ENCODE results near the gene ATAD3A. TPM values are rescaled to one million over a fixed set of nuclear protein-coding genes. Genes with fewer than 3 reads are reported as not detected.

Gene ATAD3A
- total RNA-seq, 1 donor from 2014 or later: 31.7 TPM

- H3K36me3 Mint-ChIP-seq (ENCODE audit: unreplicated experiment): peaks cover 31% of the 10 kb centered on the region
- H3K27ac Mint-ChIP-seq (ENCODE audit: unreplicated experiment): no peak overlapping the region
- no peaks in the 10 kb centered on the region for H3K9me3 Mint-ChIP-seq (ENCODE audit: unreplicated experiment)
- H3K4me1 Mint-ChIP-seq (ENCODE audit: unreplicated experiment): peaks cover 12% of the 10 kb centered on the region
- H3K27me3 Mint-ChIP-seq (ENCODE audit: unreplicated experiment): no peaks in the 10 kb centered on the region
- DNase-seq (ENCODE audit: extremely low spot score, unreplicated experiment): no peak
- no peak for TF ChIP-seq CTCF (IDR thresholded peaks at IDR 0.05)
- H3K4me3 Mint-ChIP-seq (ENCODE audit: unreplicated experiment): no peak overlapping the region
These were observed 51.7 kb downstream of the ATAD3A start for GRCh38 chr1:1563688-1564087.

- H3K4me1 Mint-ChIP-seq (ENCODE audit: unreplicated experiment): peaks cover 12% of the 10 kb centered on the region
- H3K9me3 Mint-ChIP-seq (ENCODE audit: unreplicated experiment): no peaks in the 10 kb centered on the region
- peaks cover 31% of the 10 kb centered on the region for H3K36me3 Mint-ChIP-seq (ENCODE audit: unreplicated experiment)
- no peak for TF ChIP-seq CTCF (IDR thresholded peaks at IDR 0.05)
- H3K27me3 Mint-ChIP-seq (ENCODE audit: unreplicated experiment): no peaks in the 10 kb centered on the region
- no peak for DNase-seq (ENCODE audit: extremely low spot score, unreplicated experiment)
- no peak overlapping the region for H3K27ac Mint-ChIP-seq (ENCODE audit: unreplicated experiment)
- H3K4me3 Mint-ChIP-seq (ENCODE audit: unreplicated experiment): no peak overlapping the region
These were observed 52.3 kb downstream of the ATAD3A start for GRCh38 chr1:1564268-1564667.

- peaks cover 14% of the 10 kb centered on the region for H3K4me1 Mint-ChIP-seq (ENCODE audit: unreplicated experiment)
- DNase-seq (ENCODE audit: extremely low spot score, unreplicated experiment): no peak
- no peak for TF ChIP-seq CTCF (IDR thresholded peaks at IDR 0.05)
- H3K27me3 Mint-ChIP-seq (ENCODE audit: unreplicated experiment): no peaks in the 10 kb centered on the region
- no peak overlapping the region for H3K27ac Mint-ChIP-seq (ENCODE audit: unreplicated experiment)
- no peak overlapping the region for H3K4me3 Mint-ChIP-seq (ENCODE audit: unreplicated experiment)
- no peaks in the 10 kb centered on the region for H3K9me3 Mint-ChIP-seq (ENCODE audit: unreplicated experiment)
- peaks cover 33% of the 10 kb centered on the region for H3K36me3 Mint-ChIP-seq (ENCODE audit: unreplicated experiment)
These were observed 53.4 kb downstream of the ATAD3A start for GRCh38 chr1:1565340-1565739.

GRCh38 chr1:1567152-1567875, 55.4 kb downstream of the ATAD3A start:
- peaks cover 25% of the 10 kb centered on the region for H3K36me3 Mint-ChIP-seq (ENCODE audit: unreplicated experiment)
- no peaks in the 10 kb centered on the region for H3K27me3 Mint-ChIP-seq (ENCODE audit: unreplicated experiment)
- no peaks in the 10 kb centered on the region for H3K9me3 Mint-ChIP-seq (ENCODE audit: unreplicated experiment)
- no peak overlapping the region for H3K27ac Mint-ChIP-seq (ENCODE audit: unreplicated experiment)
- no peak for TF ChIP-seq CTCF (IDR thresholded peaks at IDR 0.05)
- peaks cover 20% of the 10 kb centered on the region for H3K4me1 Mint-ChIP-seq (ENCODE audit: unreplicated experiment)
- DNase-seq (ENCODE audit: extremely low spot score, unreplicated experiment): no peak
- H3K4me3 Mint-ChIP-seq (ENCODE audit: unreplicated experiment): no peak overlapping the region

GRCh38 chr1:1567891-1568291, 55.9 kb downstream of the ATAD3A start:
- H3K4me3 Mint-ChIP-seq (ENCODE audit: unreplicated experiment): no peak overlapping the region
- no peak for TF ChIP-seq CTCF (IDR thresholded peaks at IDR 0.05)
- no peaks in the 10 kb centered on the region for H3K27me3 Mint-ChIP-seq (ENCODE audit: unreplicated experiment)
- H3K27ac Mint-ChIP-seq (ENCODE audit: unreplicated experiment): no peak overlapping the region
- H3K36me3 Mint-ChIP-seq (ENCODE audit: unreplicated experiment): peaks cover 24% of the 10 kb centered on the region
- peaks cover 24% of the 10 kb centered on the region for H3K4me1 Mint-ChIP-seq (ENCODE audit: unreplicated experiment)
- H3K9me3 Mint-ChIP-seq (ENCODE audit: unreplicated experiment): no peaks in the 10 kb centered on the region
- no peak for DNase-seq (ENCODE audit: extremely low spot score, unreplicated experiment)

Data from osteocyte (in vitro differentiated cells).